ENCODE results near the gene ABCD1. TPM values are rescaled to one million over a fixed set of nuclear protein-coding genes. Genes with fewer than 3 reads are reported as not detected.

ABCD1 gene
- total and polyA plus RNA-seq, 4 donors, result 5.7 to 19.7 (median 10.3) TPM

GRCh38 chrX:153766871-153767673 is 42.4 kb downstream of the ABCD1 start:
- Histone ChIP-seq H3K27ac (ENCODE audit: low read depth in 1 of 2, low read length in 1 of 2) (no peak overlapping the region), H3K9me3 (ENCODE audit: control insufficient read depth in 4 of 4, insufficient read depth in 3 of 4, low read length in 3 of 4) (peaks cover 0 to 2% (median 0%) of the 10 kb centered on the region in 4 donors), H3K27me3 (ENCODE audit: control insufficient read depth in 3 of 3, insufficient read depth in 3 of 3, low read length in 2 of 3) (no peaks in the 10 kb centered on the region), H3K9ac (ENCODE audit: insufficient read depth in 1 of 2, low read length in 2 of 2) (no peak overlapping the region), H3K4me3 (no peak overlapping the region), H3K4me1 (ENCODE audit: control insufficient read depth in 5 of 5, insufficient read depth in 5 of 5, low read length in 5 of 5) (peaks cover 0 to 16% (median 10%) of the 10 kb centered on the region in 5 donors), H3K36me3 (ENCODE audit: control insufficient read depth in 4 of 4, insufficient read depth in 4 of 4, low read length in 4 of 4) (no peaks in the 10 kb centered on the region)
- no peak for ATAC-seq (ENCODE audit: insufficient read depth, low FRiP score)
- 85 to 89% methylated on average over 41 to 56 of the region's 56 CpGs for WGBS, 2 donors
- no peak for TF ChIP-seq CTCF (IDR thresholded peaks at IDR 0.05; ENCODE audit: control extremely low read depth, extremely low read depth)
- peak in 1 of 3 donors; percentile 9 for DNase-seq

GRCh38 chrX:153767674-153768055 is 43.0 kb downstream of the ABCD1 start:
- no peak for TF ChIP-seq CTCF (IDR thresholded peaks at IDR 0.05; ENCODE audit: control extremely low read depth, extremely low read depth)
- no peak overlapping the region for H3K9ac ChIP-seq (ENCODE audit: insufficient read depth in 1 of 2, low read length in 2 of 2)
- DNase-seq, result peak in 1 of 3 donors; percentile 11
- ATAC-seq (ENCODE audit: insufficient read depth, low FRiP score), result no peak
- H3K36me3 ChIP-seq (ENCODE audit: control insufficient read depth in 4 of 4, insufficient read depth in 4 of 4, low read length in 4 of 4), result no peaks in the 10 kb centered on the region
- peaks cover 0 to 16% (median 10%) of the 10 kb centered on the region in 5 donors for H3K4me1 ChIP-seq (ENCODE audit: control insufficient read depth in 5 of 5, insufficient read depth in 5 of 5, low read length in 5 of 5)
- H3K9me3 ChIP-seq (ENCODE audit: control insufficient read depth in 4 of 4, insufficient read depth in 3 of 4, low read length in 3 of 4), result peaks cover 0 to 2% (median 0%) of the 10 kb centered on the region in 4 donors
- H3K4me3 ChIP-seq, result no peak overlapping the region
- H3K27me3 ChIP-seq (ENCODE audit: control insufficient read depth in 3 of 3, insufficient read depth in 3 of 3, low read length in 2 of 3), result no peaks in the 10 kb centered on the region
- no peak overlapping the region for H3K27ac ChIP-seq (ENCODE audit: low read depth in 1 of 2, low read length in 1 of 2)
- 92 to 93% methylated on average over 3 to 20 of the region's 20 CpGs for WGBS, 2 donors

GRCh38 chrX:153768311-153769157 is 43.9 kb downstream of the ABCD1 start:
- no peak for ATAC-seq (ENCODE audit: insufficient read depth, low FRiP score)
- Histone ChIP-seq H3K4me1 (ENCODE audit: control insufficient read depth in 5 of 5, insufficient read depth in 5 of 5, low read length in 5 of 5) (peaks cover 0 to 16% (median 10%) of the 10 kb centered on the region in 5 donors), H3K36me3 (ENCODE audit: control insufficient read depth in 4 of 4, insufficient read depth in 4 of 4, low read length in 4 of 4) (no peaks in the 10 kb centered on the region), H3K4me3 (no peak overlapping the region), H3K9me3 (ENCODE audit: control insufficient read depth in 4 of 4, insufficient read depth in 3 of 4, low read length in 3 of 4) (peaks cover 0 to 2% (median 0%) of the 10 kb centered on the region in 4 donors), H3K27me3 (ENCODE audit: control insufficient read depth in 3 of 3, insufficient read depth in 3 of 3, low read length in 2 of 3) (no peaks in the 10 kb centered on the region), H3K27ac (ENCODE audit: low read depth in 1 of 2, low read length in 1 of 2) (no peak overlapping the region), H3K9ac (ENCODE audit: insufficient read depth in 1 of 2, low read length in 2 of 2) (no peak overlapping the region)
- 73 to 79% methylated on average over 16 to 22 of the region's 22 CpGs for WGBS, 2 donors
- no peak for TF ChIP-seq CTCF (IDR thresholded peaks at IDR 0.05; ENCODE audit: control extremely low read depth, extremely low read depth)
- peak in 1 of 3 donors; percentile 13 for DNase-seq

Measured in lung (tissue), 12 donors.